SK-N-MC (cell line): ENCODE results near the gene KCNG2.

Experiments used
- DNase-seq: peaks from one replicate; pipeline ENCODE4 v3.0.0-alpha.2; 2011; ENCODE audit warnings: low read depth, low spot score
- H3K27ac ChIP-seq: fragments of 200-600 bp; sonication (generic); 2 replicates; pipeline ENCODE4 v1.5.1; 2016; ENCODE audit warnings: mixed run types
- H3K36me3 ChIP-seq: fragments of 200-600 bp; sonication (generic); 2 replicates; pipeline ENCODE4 v1.6.1; 2017; ENCODE audit warnings: antibody characterized with exemption, low read length, mixed read lengths; ENCODE audit not compliant: insufficient read depth
- H3K4me3 ChIP-seq: fragments of 200-600 bp; sonication (generic); 2 replicates; pipeline ENCODE4 v1.5.1; 2016
- H3K9ac ChIP-seq: fragments of 200-600 bp; sonication (generic); 2 replicates; pipeline ENCODE4 v1.8.0; 2017; ENCODE audit warnings: mixed run types, mixed read lengths; ENCODE audit not compliant: insufficient read length
- H3K9me3 ChIP-seq: fragments of 200-600 bp; sonication (generic); 2 replicates; pipeline ENCODE4 v1.6.1; 2017; ENCODE audit warnings: low read depth, mild to moderate bottlenecking, antibody characterized with exemption, low read length, moderate library complexity, mixed read lengths
- EZH2 ChIP-seq: fragments of 200-600 bp; sonication (generic); IDR thresholded peaks from one replicate; pipeline ENCODE4 v1.6.1; 2017; ENCODE audit warnings: antibody characterized with exemption
- FOXP2 ChIP-seq: optimal IDR thresholded peaks from 2 replicates; pipeline ENCODE3; 2011; ENCODE audit warnings: mild to moderate bottlenecking, moderate library complexity; ENCODE audit not compliant: insufficient read depth; ENCODE audit errors: extremely low read length, control extremely low read depth
- POLR2AphosphoS5 ChIP-seq: IDR thresholded peaks from 2 replicates; pipeline ENCODE4 v1.6.1; 2012; ENCODE audit warnings: mild to moderate bottlenecking, low read depth, low read length, borderline replicate concordance

The KCNG2 gene

GRCh38 chr18:79799619-79800370 is 2.1 kb downstream of the KCNG2 start:
- Histone ChIP-seq H3K27ac (no peak overlapping the region), H3K4me3 (no peak overlapping the region), H3K36me3 (no peaks in the 10 kb centered on the region), H3K9me3 (no peaks in the 10 kb centered on the region), H3K9ac (no peak overlapping the region)
- no peak for DNase-seq
- TF ChIP-seq FOXP2, result no peak
- TF ChIP-seq EZH2, result no peak
- TF ChIP-seq POLR2AphosphoS5, result no peak

GRCh38 chr18:79800371-79801180 is 2.8 kb downstream of the KCNG2 start:
- no peak overlapping the region for H3K9ac ChIP-seq
- H3K27ac ChIP-seq, result no peak overlapping the region
- no peaks in the 10 kb centered on the region for H3K36me3 ChIP-seq
- H3K4me3 ChIP-seq, result no peak overlapping the region
- TF ChIP-seq EZH2, result no peak
- DNase-seq, result no peak
- H3K9me3 ChIP-seq, result no peaks in the 10 kb centered on the region

DNA sequence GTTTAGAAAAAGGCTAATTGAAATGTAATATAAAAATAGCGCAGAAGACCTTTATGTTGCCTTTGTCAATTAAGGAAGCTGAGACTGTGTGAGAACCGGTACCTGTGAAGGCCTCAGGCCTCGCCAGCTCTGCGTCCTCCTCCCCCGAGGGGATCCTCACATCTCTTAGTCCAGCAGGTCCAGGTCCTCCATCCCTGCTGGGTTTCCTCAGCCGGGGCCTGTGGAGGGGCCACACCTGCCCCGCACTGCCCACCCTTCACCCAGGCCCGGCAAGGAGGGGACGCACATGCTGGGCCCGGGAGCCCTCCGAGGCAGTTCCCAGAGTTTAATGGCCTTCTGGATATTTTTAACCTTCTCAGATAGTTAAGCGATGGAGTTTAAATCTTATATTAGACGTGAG is 3.5 kb downstream of the KCNG2 start:
- TF ChIP-seq EZH2 (no peak), FOXP2 (no peak), POLR2AphosphoS5 (no peak)
- Histone ChIP-seq H3K36me3 (no peaks in the 10 kb centered on the region), H3K9ac (no peak overlapping the region), H3K27ac (no peak overlapping the region), H3K4me3 (no peak overlapping the region), H3K9me3 (no peaks in the 10 kb centered on the region)
- DNase-seq, result no peak

GRCh38 chr18:79801641-79802040 is 3.9 kb downstream of the KCNG2 start:
- Histone ChIP-seq H3K9ac (no peak overlapping the region), H3K9me3 (no peaks in the 10 kb centered on the region), H3K27ac (no peak overlapping the region), H3K36me3 (no peaks in the 10 kb centered on the region), H3K4me3 (no peak overlapping the region)
- DNase-seq, result no peak
- no peak for TF ChIP-seq EZH2
- no peak for TF ChIP-seq FOXP2
- no peak for TF ChIP-seq POLR2AphosphoS5

DNA sequence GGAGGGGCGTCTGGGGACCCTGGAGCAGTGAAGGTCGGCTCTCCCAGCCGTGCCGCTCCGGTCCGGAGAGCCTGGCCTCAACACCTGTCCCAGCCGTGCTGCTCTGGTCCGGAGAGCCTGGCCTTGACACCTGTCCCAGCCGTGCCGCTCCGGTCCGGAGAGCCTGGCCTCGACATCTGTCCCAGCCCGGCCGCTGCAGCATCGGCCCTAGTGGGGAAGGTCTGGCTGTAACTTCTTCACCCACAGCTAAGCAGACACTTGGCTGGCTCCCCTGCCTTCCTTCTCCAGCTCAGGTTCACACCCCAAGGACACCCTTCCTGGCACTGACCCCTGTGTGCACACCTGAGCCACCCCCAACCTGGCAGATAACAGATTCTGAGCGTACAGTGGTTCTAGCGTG is 4.6 kb downstream of the KCNG2 start:
- Histone ChIP-seq H3K27ac (no peak overlapping the region), H3K36me3 (no peaks in the 10 kb centered on the region), H3K9me3 (no peaks in the 10 kb centered on the region), H3K9ac (no peak overlapping the region), H3K4me3 (no peak overlapping the region)
- TF ChIP-seq EZH2, result no peak
- no peak for DNase-seq

GRCh38 chr18:79803611-79804051 is 5.9 kb downstream of the KCNG2 start:
- H3K4me3 ChIP-seq, result no peak overlapping the region
- TF ChIP-seq POLR2AphosphoS5 (no peak), EZH2 (no peak), FOXP2 (no peak)
- H3K36me3 ChIP-seq, result no peaks in the 10 kb centered on the region
- H3K9me3 ChIP-seq, result no peaks in the 10 kb centered on the region
- no peak for DNase-seq
- H3K27ac ChIP-seq, result no peak overlapping the region
- no peak overlapping the region for H3K9ac ChIP-seq

DNA sequence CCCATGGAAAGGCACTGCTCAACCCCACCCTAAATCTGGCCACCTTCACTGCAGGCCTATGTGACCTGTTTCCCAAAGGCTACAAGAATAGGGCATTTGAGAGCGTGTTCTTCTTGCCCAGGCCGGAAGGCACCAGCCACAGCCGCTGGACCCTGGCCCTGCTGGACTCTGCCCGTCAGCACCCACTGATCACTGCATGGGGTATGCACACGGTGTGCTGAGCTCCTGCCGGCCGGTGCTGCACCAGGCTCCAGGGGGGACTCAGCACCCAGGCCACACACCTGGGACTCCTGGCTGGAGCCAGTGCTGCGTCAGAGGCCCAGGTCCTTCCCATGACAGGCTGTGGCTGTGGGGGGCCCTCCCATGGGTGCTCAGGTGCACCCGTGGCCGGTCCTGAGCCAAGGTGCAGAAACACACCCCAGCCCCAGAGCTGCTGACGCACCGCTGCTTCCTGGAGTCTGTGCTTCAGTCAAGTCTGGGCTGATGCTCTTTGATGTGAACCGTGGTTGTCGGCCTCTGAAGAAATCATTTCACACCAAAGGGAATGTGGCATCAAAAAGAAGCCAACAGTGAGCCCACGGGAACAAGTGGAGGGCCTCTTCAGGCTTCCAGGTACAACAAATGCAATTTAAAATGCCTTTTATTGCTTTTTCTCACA is 6.5 kb downstream of the KCNG2 start:
- no peak for TF ChIP-seq FOXP2
- TF ChIP-seq EZH2, result no peak
- TF ChIP-seq POLR2AphosphoS5, result no peak
- Histone ChIP-seq H3K36me3 (no peaks in the 10 kb centered on the region), H3K9ac (no peak overlapping the region), H3K27ac (no peak overlapping the region), H3K9me3 (no peaks in the 10 kb centered on the region), H3K4me3 (no peak overlapping the region)
- no peak for DNase-seq

- Histone ChIP-seq H3K36me3 (no peaks in the 10 kb centered on the region), H3K27ac (no peak overlapping the region), H3K4me3 (no peak overlapping the region), H3K9ac (no peak overlapping the region), H3K9me3 (no peaks in the 10 kb centered on the region)
- no peak for DNase-seq
- TF ChIP-seq POLR2AphosphoS5, result no peak
- TF ChIP-seq FOXP2, result no peak
- TF ChIP-seq EZH2, result no peak
Measured at GRCh38 chr18:79805211-79805887, 7.6 kb downstream of the KCNG2 start.
